GM12864 (cell line): ENCODE data around the gene ELOVL3.
"Not testable (repeated sequence)": the region's sequence is repeated elsewhere in the genome, so short reads cannot be mapped to it uniquely, and the experiment has no call there.

Experiments
- DNase-seq: peaks from one replicate; pipeline ENCODE4 v3.0.0-alpha.2; 2011; ENCODE audit warnings: low read depth
- H3K4me3 ChIP-seq: 2 replicates; pipeline ENCODE4 v1.5.1; 2011; ENCODE audit warnings: mild to moderate bottlenecking, low read depth, low read length, control low read depth
- CTCF ChIP-seq: IDR thresholded peaks from 2 replicates; pipeline ENCODE4 v1.5.1; 2011; ENCODE audit warnings: low read depth, mild to moderate bottlenecking, moderate library complexity, low read length, control low read depth, inconsistent platforms; ENCODE audit errors: missing control alignments

Gene ELOVL3

GRCh38 chr10:102208311-102209035, 17.6 kb upstream of the ELOVL3 start:
- DNase-seq: no peak
- no peak for TF ChIP-seq CTCF
- H3K4me3 ChIP-seq: no peak overlapping the region

- no peak for DNase-seq
- no peak overlapping the region for H3K4me3 ChIP-seq
- TF ChIP-seq CTCF: no peak
These were observed 14.3 kb upstream of the ELOVL3 start for GRCh38 chr10:102211615-102212299.

- H3K4me3 ChIP-seq, DNase-seq: not testable (repeated sequence)
These were observed 12.5 kb upstream of the ELOVL3 start for GRCh38 chr10:102213599-102213998.

GRCh38 chr10:102219370-102219769, 6.7 kb upstream of the ELOVL3 start:
- no peak overlapping the region for H3K4me3 ChIP-seq
- no peak for TF ChIP-seq CTCF
- no peak for DNase-seq

GRCh38 chr10:102220612-102221011, 5.5 kb upstream of the ELOVL3 start:
- DNase-seq: no peak
- H3K4me3 ChIP-seq: no peak overlapping the region
- TF ChIP-seq CTCF: no peak

- TF ChIP-seq CTCF: no peak
- H3K4me3 ChIP-seq: no peak overlapping the region
- no peak for DNase-seq
These were observed 3.3 kb upstream of the ELOVL3 start for GRCh38 chr10:102222797-102223196.

- DNase-seq: no peak
- TF ChIP-seq CTCF: no peak
- peak overlapping the region; percentile 20; the same call in 1 of the 2 replicates for H3K4me3 ChIP-seq
These were observed 407 bp downstream of the ELOVL3 start for GRCh38 chr10:102226542-102226870.
